ENCODE results near the gene PLA2G4D. TPM values are rescaled to one million over a fixed set of nuclear protein-coding genes. Genes with fewer than 3 reads are reported as not detected.

The PLA2G4D gene
- total RNA-seq, 1 donor = not detected

DNA sequence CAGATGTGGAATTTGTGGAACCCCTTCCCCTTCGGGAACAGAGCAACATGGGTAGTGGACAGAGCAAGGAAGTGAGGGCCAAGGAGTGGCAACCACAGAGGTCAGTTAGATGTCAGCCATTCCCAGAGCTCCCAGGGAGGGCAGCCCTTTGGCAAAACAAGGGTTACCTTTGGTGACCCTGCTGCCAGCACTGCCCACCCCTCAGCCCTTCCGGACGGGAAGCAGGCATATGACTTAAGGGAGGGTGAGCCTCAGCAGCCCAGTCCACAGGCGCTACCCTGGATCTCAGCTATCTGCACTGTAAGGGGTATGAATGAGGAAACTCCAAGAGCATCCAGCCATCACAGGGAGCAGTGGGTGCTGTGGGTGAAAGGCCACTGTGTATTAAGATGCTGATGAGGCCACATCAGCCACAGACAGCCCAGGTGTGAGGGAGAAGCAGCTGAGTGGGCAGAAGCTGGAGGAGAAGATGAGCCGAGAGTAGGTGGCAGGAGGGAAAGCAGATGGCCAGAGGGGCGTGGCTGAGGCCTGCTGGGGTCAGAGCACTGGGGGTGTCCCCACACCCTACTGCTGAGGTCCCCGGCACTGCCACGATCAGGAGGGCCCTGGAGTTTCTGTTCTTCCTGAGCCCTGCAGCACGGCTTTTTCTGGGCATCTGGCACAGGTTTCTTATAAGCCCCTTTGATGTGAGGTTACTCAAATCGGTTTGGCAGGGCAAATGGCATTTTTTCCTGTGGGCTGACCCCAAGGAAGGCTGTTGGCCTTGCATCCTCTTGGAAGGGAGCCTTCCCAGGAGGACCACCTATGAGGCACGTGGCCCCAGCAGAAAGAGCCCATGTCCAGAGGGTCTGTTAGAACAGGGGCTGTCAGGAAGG lies 6.2 kb downstream of the PLA2G4D start:
- Histone ChIP-seq H4K20me1 (ENCODE audit: insufficient read depth, low read length) (no peaks in the 10 kb centered on the region), H3K27me3 (ENCODE audit: insufficient read depth, low read length) (peaks cover 37% of the 10 kb centered on the region)

DNA sequence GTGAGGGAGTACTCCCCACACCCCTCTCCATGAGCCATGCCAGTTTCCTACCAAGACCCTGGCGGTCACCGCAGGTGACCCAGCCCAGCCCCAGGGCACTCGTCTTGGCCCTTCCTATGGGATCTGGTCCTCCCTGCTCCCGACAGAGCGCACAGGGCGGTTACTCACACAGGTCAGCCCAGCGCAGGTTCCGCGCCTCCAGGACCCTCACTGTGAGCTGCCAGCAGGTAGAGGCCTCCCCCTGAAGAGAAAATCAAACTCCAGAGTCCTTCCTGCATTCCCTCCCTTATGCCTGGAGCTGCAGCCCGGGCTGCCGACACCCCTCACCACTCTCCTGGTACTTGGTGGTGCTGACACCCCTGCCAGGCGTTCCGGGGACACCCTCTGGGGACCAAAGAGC lies 6.9 kb downstream of the PLA2G4D start:
- Histone ChIP-seq H3K27ac (ENCODE audit: low read depth, low read length) (no peak overlapping the region), H3K79me2 (ENCODE audit: insufficient read depth, low read length) (no peaks in the 10 kb centered on the region), H3K27me3 (ENCODE audit: insufficient read depth, low read length) (peaks cover 31% of the 10 kb centered on the region), H3K4me2 (ENCODE audit: insufficient read depth, low read length) (no peak overlapping the region), H3K4me1 (ENCODE audit: insufficient read depth, low read length) (no peaks in the 10 kb centered on the region), H2AFZ (ENCODE audit: low read length) (no peak overlapping the region), H4K20me1 (ENCODE audit: insufficient read depth, low read length) (no peaks in the 10 kb centered on the region), H3K4me3 (ENCODE audit: insufficient read depth, low read length) (no peak overlapping the region), H3K36me3 (ENCODE audit: insufficient read depth, low read length) (no peaks in the 10 kb centered on the region), H3K9me3 (ENCODE audit: low read depth, low read length) (no peaks in the 10 kb centered on the region)
- TF ChIP-seq, protein P1, sequence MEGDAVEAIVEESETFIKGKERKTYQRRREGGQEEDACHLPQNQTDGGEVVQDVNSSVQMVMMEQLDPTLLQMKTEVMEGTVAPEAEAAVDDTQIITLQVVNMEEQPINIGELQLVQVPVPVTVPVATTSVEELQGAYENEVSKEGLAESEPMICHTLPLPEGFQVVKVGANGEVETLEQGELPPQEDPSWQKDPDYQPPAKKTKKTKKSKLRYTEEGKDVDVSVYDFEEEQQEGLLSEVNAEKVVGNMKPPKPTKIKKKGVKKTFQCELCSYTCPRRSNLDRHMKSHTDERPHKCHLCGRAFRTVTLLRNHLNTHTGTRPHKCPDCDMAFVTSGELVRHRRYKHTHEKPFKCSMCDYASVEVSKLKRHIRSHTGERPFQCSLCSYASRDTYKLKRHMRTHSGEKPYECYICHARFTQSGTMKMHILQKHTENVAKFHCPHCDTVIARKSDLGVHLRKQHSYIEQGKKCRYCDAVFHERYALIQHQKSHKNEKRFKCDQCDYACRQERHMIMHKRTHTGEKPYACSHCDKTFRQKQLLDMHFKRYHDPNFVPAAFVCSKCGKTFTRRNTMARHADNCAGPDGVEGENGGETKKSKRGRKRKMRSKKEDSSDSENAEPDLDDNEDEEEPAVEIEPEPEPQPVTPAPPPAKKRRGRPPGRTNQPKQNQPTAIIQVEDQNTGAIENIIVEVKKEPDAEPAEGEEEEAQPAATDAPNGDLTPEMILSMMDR (IDR thresholded peaks at IDR 0.05; ENCODE audit: extremely low read depth, low read depth, low read length) = no peak
- DNase-seq (ENCODE audit: insufficient read length, low spot score, missing footprints) = no peak

More for the DNA sequence above, 6.2 kb downstream of the PLA2G4D start:
- H3K4me1 ChIP-seq (ENCODE audit: insufficient read depth, low read length) = no peaks in the 10 kb centered on the region
- H3K36me3 ChIP-seq (ENCODE audit: insufficient read depth, low read length) = no peaks in the 10 kb centered on the region
- no peak overlapping the region for H3K27ac ChIP-seq (ENCODE audit: low read depth, low read length)
- H3K4me3 ChIP-seq (ENCODE audit: insufficient read depth, low read length) = no peak overlapping the region
- H2AFZ ChIP-seq (ENCODE audit: low read length) = no peak overlapping the region
- H3K4me2 ChIP-seq (ENCODE audit: insufficient read depth, low read length) = no peak overlapping the region
- TF ChIP-seq, protein P1 (IDR thresholded peaks at IDR 0.05; ENCODE audit: extremely low read depth, low read depth, low read length) = no peak
- no peak for DNase-seq (ENCODE audit: insufficient read length, low spot score, missing footprints)
- no peaks in the 10 kb centered on the region for H3K9me3 ChIP-seq (ENCODE audit: low read depth, low read length)
- H3K79me2 ChIP-seq (ENCODE audit: insufficient read depth, low read length) = no peaks in the 10 kb centered on the region

DNA sequence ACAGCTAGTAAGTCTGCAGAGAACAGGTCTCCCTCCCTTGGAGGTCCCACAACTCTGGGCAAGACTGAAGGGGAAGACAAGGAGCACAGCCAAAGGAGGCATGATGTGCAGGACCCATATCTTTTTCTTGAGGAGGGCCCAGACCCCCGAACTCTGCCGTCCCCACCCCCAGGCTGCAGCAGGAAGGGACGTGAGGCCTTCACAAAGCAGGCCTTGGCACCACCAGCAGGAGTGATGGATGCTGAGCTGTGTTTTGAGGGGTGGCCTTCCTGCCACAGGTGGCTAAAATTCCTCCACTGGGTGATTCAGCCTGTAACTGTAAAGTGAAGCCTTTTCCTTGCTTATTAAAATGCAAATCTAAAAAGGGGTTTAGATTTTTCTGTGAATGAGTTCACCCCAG lies 8.6 kb downstream of the PLA2G4D start:
- H3K27me3 ChIP-seq (ENCODE audit: insufficient read depth, low read length) = peaks cover 37% of the 10 kb centered on the region
- no peak overlapping the region for H3K27ac ChIP-seq (ENCODE audit: low read depth, low read length)
- TF ChIP-seq, protein P1 (IDR thresholded peaks at IDR 0.05; ENCODE audit: extremely low read depth, low read depth, low read length) = no peak
- H3K9me3 ChIP-seq (ENCODE audit: low read depth, low read length) = no peaks in the 10 kb centered on the region
- H2AFZ ChIP-seq (ENCODE audit: low read length) = no peak overlapping the region
- H3K79me2 ChIP-seq (ENCODE audit: insufficient read depth, low read length) = no peaks in the 10 kb centered on the region
- no peak for DNase-seq (ENCODE audit: insufficient read length, low spot score, missing footprints)
- no peak overlapping the region for H3K4me2 ChIP-seq (ENCODE audit: insufficient read depth, low read length)
- H4K20me1 ChIP-seq (ENCODE audit: insufficient read depth, low read length) = no peaks in the 10 kb centered on the region
- H3K4me1 ChIP-seq (ENCODE audit: insufficient read depth, low read length) = no peaks in the 10 kb centered on the region
- H3K36me3 ChIP-seq (ENCODE audit: insufficient read depth, low read length) = no peaks in the 10 kb centered on the region
- H3K4me3 ChIP-seq (ENCODE audit: insufficient read depth, low read length) = no peak overlapping the region

DNA sequence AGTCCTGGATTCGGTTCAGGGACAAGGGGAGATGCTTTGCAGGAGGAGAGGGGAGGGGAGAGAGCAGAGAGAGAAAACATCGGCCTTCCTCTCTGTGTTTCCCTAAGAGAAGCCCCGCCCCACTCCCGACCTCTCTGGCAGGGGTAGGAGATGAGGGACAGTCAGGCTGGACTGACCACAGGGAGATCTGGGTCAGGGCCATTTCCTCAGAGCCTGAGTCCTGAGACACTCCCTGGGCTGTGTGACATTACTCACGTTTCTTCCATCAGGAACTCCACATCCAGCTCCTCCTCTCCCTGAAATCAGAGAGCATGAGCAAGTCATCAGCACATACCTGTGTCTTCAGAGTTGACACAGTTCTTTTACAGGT lies 9.1 kb downstream of the PLA2G4D start:
- H4K20me1 ChIP-seq (ENCODE audit: insufficient read depth, low read length) = no peaks in the 10 kb centered on the region
- H3K27me3 ChIP-seq (ENCODE audit: insufficient read depth, low read length) = peaks cover 40% of the 10 kb centered on the region
- no peak overlapping the region for H2AFZ ChIP-seq (ENCODE audit: low read length)
- no peaks in the 10 kb centered on the region for H3K9me3 ChIP-seq (ENCODE audit: low read depth, low read length)
- H3K4me3 ChIP-seq (ENCODE audit: insufficient read depth, low read length) = no peak overlapping the region
- H3K4me2 ChIP-seq (ENCODE audit: insufficient read depth, low read length) = no peak overlapping the region
- no peaks in the 10 kb centered on the region for H3K4me1 ChIP-seq (ENCODE audit: insufficient read depth, low read length)
- TF ChIP-seq, protein P1 (IDR thresholded peaks at IDR 0.05; ENCODE audit: extremely low read depth, low read depth, low read length) = no peak
- no peaks in the 10 kb centered on the region for H3K36me3 ChIP-seq (ENCODE audit: insufficient read depth, low read length)
- no peak overlapping the region for H3K27ac ChIP-seq (ENCODE audit: low read depth, low read length)
- H3K79me2 ChIP-seq (ENCODE audit: insufficient read depth, low read length) = no peaks in the 10 kb centered on the region
- DNase-seq (ENCODE audit: insufficient read length, low spot score, missing footprints) = no peak
